Suprapubic skin (tissue), 4 donors: ENCODE results near the gene CNTROB.

Experiments
- CTCF ChIP-seq, 2 donors: fragments of 200-600 bp in 1 of 2; fragments of 450-650 bp in 1 of 2; sonication (generic) in 1 of 2; IDR thresholded peaks; one replicate each; pipeline ENCODE4 v1.5.1; 2016 to 2019; ENCODE audit warnings: antibody characterized with exemption in 2 of 2, mild to moderate bottlenecking in 1 of 2, moderate library complexity in 1 of 2
- EP300 ChIP-seq: sonication (generic); formaldehyde crosslinking; IDR thresholded peaks from one replicate; pipeline ENCODE4 v1.6.1; 2017; ENCODE audit warnings: antibody characterized with exemption
- POLR2A ChIP-seq, 2 donors: fragments of 450-650 bp; IDR thresholded peaks; one replicate each; pipeline ENCODE4 v1.6.1; 2017; ENCODE audit warnings: antibody characterized with exemption in 2 of 2, mild to moderate bottlenecking in 2 of 2, moderate library complexity in 2 of 2
- POLR2AphosphoS5 ChIP-seq, 3 donors: sonication (generic); formaldehyde crosslinking; IDR thresholded peaks; one replicate each; pipeline ENCODE4 v1.6.1; 2017; ENCODE audit warnings: antibody characterized with exemption in 3 of 3

GRCh38 chr17:7977805-7978204 lies 45.8 kb downstream of the CNTROB start:
- TF ChIP-seq CTCF (IDR thresholded peaks at IDR 0.05) (no peak), EP300 (no peak), POLR2A (IDR thresholded peaks at IDR 0.05) (no peak), POLR2AphosphoS5 (IDR thresholded peaks at IDR 0.05) (no peak)
